Measurements from ENCODE around the gene CHD2.

DNA sequence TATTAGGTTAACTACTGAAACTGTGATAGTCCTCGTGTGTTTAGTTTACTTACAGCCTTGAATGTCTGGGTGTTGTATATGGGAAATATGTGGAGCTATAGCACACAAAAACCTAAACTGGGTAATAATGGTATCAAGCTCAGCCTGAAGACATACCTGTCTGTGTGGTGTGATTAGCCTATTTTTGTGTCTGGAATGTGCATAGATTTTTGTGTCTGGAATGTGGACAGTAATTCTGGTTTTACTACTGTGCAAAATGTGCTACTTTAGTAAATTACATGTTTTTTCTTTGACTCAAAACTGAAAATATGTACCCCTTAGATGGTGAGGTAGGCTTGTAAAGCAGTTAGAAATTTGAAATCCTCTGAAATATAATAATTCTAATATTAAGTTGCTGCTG is 43.5 kb downstream of the CHD2 start:
- TF ChIP-seq POLR2A (IDR thresholded peaks at IDR 0.05) (no peak), CTCF (IDR thresholded peaks at IDR 0.05) (no peak)
